ENCODE measurements around the gene ACOD1. TPM values are rescaled to one million over a fixed set of nuclear protein-coding genes. Genes with fewer than 3 reads are reported as not detected.
"Not testable (repeated sequence)": the region's sequence is repeated elsewhere in the genome, so short reads cannot be mapped to it uniquely, and the experiment has no call there.

ACOD1 gene
- polyA plus RNA-seq (ENCODE audit: insufficient read length in 4 of 4) = not detected

DNA sequence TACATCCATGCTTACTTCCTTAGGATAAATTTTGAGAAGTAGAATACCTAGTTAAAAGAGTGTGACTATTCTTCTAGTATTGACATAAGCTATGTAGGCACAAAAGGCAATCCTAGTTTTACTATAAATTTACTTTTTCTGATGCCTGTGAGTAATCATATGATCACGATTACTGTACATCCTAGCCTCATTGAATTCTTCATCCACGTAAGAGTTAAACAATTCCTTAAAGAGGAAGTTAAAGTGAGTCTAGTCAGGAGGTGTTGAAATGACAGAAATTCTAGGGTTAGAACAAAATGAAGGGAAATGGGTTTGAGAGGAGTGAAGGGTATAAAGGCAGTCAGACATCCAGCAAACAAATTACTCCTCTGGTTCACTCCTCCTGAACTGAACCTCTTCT lies at the start of gene ACOD1:
Gene ACOD1, plus strand, starts transcription at position 363 of the 400 bp plus-strand sequence. CDS start 48 bp downstream, outside the sequence.
- no peak for DNase-seq (ENCODE audit: low read depth in 4 of 4, low spot score in 3 of 4)

DNA sequence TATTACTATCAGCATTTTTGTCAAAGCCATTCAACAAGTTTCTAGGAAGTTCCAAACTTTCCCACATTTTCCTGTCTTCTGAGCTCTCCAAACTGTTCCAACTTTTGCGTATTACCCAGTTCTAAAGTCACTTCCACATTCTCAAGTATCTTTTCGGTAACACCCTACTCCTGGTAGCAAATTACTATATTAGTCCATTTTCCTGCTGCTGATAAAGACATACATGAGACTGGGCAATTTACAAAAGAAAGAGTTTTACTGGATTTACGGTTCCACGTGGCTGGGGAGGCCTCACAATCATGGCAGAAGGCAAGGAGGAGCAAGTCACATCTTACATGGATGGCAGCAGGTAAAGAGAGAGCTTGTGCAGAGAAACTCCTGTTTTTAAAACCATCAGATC lies 49.2 kb upstream of the ACOD1 start:
- DNase-seq (ENCODE audit: low read depth in 4 of 4, low spot score in 3 of 4) = not testable (repeated sequence)

DNA sequence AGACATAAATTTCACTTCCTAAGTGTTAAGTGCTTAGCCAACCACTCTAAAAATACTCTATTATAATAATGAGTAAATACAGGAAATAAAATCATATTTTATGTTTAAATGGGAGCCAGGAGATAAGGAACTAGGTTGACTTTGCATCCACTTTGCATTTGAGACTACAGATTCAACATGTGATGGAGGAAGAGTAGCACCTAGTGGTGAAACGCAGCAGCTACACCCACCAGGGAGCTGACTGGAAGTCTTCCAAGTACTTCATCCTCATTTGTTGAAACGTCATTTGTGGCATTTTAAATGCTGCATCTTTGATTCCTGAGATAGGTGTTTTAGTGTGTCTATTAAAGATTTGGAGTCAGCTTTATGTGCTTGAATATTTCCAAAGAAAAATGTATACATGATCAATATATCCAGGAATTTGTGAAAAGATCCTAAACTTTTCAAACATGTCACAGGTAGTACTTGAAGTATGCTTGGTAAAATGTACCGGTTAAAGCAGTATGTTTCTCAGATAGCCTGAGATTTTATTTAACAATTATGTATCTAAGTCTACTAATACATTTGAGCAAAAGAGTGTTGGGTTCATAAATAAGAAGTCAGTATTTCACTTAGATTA lies 44.7 kb upstream of the ACOD1 start:
- DNase-seq (ENCODE audit: low read depth in 4 of 4, low spot score in 3 of 4) = peak in 2 of 4 donors; percentile 45 to 56

DNA sequence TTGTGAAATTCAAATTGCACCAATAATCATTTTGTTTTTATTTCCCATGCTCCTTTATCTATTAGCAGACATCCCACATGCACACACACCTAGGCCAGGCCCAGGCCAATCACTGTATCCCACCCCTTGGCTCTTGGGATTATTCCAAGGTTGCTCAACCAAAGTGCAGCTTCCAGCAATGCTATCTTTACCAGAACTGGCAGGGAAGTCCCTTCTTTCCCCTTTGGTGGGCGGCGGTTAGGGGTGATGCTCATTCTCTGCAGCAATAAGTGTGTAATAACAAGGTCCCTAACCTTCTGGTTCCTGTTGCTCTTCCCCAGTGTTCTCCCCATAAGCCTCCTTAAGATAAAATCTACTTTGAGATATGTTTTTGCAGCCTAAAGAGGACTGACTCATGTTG lies 43.8 kb upstream of the ACOD1 start:
- DNase-seq (ENCODE audit: low read depth in 4 of 4, low spot score in 3 of 4) = no peak

DNA sequence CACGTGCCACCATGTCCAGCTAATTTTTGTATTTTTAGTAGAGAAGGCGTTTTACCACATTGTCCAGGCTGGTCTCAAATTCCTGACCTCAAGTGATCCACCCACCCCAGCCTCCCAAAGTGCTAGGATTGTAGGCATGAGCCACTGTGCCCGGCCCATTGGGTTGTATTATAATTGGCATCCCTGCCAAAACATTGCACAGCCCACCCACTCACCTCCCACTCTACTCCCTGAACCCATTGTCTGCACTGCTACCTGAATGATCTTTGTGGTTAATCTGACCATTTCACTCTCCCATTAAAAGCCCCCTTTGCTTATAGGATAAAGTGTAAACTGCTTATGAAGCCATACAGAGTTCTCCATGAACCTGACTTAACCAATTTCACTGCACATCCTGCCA lies 35.8 kb upstream of the ACOD1 start:
- no peak for DNase-seq (ENCODE audit: low read depth in 4 of 4, low spot score in 3 of 4)

DNA sequence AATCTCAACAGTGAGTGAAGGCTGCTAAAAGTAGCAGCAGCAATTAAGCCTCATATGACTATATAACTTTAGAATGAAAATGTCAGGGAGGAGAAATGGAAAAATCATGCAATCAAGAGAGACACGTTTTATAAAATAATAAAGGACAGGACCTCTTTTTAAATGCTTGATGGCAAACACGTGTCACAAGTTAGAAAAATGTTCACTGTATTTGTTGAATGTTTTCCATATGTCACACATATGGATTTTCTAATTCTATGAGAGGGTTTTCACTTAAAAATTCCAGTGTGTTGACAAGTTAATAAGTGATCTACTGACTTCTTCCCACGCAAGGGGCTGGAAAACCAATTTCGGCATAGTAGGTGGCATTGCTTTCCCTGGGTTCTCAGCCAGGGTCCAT lies 34.4 kb upstream of the ACOD1 start:
- DNase-seq (ENCODE audit: low read depth in 4 of 4, low spot score in 3 of 4) = no peak

DNA sequence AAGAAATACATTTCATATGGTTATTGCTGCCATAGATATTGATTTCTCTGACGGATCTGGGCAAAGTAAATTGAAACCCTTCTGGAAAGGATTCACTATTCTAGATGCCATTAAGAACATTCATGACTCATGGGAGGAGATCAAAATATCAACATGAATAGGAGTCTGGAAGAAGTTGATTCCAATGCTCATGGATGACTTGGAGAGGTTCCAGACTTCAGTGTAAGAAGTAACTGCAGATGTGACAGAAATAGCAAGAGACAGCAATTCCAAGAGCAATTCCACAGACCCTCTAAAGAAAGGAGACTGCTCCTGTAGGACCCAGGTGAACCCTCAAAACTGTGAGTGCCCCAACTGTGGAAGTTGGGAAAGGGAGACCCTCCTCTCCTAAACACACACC lies 31.2 kb upstream of the ACOD1 start:
- no peak for DNase-seq (ENCODE audit: low read depth in 4 of 4, low spot score in 3 of 4)

DNA sequence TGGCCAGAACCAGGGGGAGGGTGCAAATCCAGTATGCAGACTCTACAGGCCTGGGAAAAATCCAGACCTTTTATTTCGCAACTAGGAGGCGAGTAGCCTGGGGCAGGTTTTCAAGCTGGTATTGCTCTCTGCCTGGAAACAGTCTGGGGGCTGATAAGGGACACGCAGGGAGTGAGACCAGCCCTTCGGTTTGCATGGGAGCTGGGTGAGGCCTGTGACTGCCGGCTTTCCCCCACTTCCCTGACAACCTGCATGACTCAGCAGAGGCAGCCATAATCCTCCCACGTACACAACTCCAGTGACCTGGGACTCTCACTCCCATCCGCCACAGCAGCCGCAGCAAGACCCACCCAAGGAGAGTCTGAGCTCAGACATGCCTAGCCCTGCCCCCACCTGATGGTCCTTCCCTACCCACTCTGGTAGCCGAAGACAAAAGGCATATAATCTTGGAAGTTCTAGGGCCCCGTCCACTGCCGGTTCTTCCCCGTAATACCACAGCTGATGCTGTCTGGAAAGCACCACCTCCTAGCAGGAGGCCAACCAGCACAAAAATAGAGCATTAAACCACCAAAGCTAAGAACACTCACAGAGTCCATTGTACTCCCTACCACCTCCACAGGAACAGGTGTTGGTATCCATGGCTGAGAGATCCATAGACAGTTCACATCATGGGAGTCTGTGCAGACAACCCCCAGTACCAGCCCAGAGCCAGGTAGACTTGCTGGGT lies 30.4 kb upstream of the ACOD1 start:
- not testable (repeated sequence) for DNase-seq (ENCODE audit: low read depth in 4 of 4, low spot score in 3 of 4)

DNA sequence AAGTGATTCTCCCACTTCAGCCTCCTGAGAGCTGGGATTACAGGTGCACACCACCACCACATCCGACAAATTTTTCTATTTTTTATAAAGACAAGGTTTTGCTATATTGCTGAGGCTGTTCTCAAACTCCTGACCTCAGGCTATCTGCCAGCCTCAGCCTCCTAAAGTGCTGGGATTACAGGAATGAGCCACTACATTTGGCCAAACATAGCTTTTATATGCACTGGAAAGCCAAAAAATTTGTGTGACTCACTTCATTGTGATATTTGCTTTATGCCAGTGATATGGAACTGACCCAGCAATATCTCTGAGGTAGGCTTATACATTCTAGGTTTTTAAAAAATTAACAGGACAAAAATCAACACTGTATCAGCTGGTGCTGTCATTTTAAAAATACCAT lies 26.8 kb upstream of the ACOD1 start:
- no peak for DNase-seq (ENCODE audit: low read depth in 4 of 4, low spot score in 3 of 4)

DNA sequence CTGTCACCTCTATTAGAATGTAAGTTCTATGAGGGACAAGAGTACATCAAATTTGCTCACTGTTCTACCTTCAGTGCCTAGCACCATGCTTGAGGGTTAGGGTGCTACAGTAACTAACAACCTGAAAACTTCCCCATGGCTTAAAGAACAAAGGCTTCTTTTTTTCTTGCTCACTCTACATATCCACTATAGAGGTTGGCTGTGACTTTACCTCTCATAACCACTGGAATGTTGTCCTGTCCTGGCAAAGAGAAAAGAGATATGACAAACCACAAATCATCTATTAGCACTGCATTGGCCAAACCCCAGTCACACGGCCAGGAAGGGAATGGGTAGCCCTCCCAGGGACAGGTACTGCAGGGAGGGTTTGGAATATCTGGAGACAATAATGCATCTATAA lies 23.2 kb upstream of the ACOD1 start:
- no peak for DNase-seq (ENCODE audit: low read depth in 4 of 4, low spot score in 3 of 4)

DNA sequence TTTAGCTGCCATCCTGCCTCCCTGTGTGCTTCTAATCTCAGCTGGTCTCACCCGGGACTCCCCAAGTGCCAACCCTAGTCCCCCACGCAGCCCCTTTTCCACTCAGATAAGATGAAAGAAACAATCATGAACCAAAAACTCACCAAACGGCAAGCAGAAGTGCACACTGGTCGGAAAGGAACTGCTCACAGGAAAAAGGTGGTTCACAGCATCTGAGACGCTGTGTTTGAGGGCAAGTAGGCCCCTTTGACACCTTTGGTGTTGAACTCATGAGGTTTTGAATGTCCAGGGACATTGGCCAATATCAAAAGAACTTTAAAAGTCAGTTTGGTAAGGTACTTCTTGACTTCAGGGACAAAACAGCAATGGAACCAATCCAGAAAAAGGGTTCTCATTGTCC lies 20.4 kb upstream of the ACOD1 start:
- no peak for DNase-seq (ENCODE audit: low read depth in 4 of 4, low spot score in 3 of 4)

DNA sequence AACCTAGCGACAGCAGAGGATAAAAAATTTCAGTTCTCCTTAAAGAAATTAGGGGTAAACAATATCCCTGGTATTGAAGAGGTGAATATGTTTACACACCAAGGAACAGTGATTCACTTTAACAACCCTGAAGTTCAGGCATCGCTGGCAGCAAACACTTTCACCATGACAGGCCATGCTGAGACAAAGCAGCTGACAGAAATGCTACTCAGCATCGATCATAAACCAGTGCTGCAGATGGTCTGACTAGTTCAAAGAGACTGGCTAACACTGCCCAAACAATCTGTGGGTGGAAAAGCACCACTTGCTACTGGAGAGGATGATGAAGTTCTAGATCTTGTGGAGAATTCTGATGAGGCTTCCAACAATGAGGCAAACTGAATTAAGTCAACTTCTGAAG lies 19.9 kb upstream of the ACOD1 start:
- no peak for DNase-seq (ENCODE audit: low read depth in 4 of 4, low spot score in 3 of 4)

DNA sequence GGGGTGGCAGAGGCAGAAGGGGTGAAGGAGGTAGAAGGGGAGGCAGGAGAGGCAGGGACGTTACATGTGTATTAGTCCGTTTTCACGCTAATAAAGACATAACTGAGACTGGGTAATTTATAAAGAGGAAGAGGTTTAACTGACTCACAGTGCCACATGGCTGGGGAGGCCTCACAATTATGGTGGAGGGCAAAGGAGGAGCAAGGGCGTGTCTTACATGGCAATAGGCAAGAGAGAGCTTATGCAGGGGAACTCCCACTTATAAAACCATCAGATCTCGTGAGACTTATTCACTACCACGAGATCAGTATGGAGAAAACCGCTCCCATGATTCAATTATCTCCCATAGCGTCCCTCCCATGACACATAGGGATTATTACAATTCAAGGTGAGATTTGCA lies 19.0 kb upstream of the ACOD1 start:
- DNase-seq (ENCODE audit: low read depth in 4 of 4, low spot score in 3 of 4) = no peak

DNA sequence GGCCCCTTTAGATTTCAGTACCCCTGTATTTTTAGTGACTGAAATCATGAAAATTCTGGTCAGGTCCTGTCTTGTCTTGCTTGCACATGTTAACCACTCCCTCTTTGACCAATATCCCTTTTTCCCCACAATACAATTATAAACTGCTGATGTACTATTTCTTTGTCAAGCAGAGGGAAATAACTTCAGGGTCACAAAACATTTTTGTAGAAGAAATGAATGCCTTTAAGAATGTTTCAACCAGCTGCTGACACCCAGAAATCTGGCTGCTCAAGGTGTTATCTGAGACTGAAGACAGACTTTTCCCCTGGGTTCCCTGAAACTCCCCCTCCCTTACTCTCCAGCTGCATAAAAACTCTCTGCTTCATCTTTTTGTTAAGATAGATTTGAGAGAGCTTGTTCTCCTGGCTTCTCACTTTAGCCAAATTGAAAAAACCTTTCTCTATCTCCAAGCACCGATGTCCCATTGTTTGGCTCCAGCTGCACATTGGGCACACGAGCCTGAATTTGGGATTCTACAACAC lies 18.4 kb upstream of the ACOD1 start:
- DNase-seq (ENCODE audit: low read depth in 4 of 4, low spot score in 3 of 4) = no peak

DNA sequence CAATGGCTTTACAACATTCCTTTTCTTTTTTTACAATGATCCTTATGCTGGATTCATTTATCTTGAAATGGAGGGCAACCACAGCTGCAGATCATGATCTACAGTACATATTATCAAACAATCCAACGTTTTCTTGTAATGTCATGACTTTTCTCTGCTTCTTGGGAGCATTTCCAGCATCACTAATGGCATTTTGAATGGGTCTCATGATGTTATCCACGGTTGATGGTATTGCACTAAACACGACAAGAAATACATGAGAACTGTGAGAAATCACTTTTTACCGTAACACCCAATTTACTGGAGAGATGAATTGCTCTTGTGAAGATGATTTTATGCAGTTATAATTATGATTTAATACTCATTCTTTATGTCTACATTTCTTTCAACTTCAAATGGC lies 16.2 kb upstream of the ACOD1 start:
- no peak for DNase-seq (ENCODE audit: low read depth in 4 of 4, low spot score in 3 of 4)

DNA sequence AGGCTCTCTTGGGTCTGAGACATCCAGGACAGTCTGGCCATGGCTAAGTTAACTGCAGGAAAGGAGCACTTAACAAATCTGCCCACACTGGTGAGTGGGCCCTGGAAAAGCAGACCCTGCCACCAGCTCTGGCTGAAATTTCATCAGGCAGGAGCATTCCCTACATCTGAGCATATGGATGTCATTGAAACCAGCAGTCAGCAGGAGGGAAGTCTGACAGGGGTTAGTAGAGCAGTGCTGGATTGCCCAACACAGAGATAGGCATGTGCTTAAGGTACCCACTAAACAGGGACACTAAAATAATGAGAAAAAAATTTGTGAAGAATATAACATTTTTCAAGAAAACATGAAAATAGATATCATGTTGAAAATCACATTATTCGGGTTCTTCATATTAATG lies 13.6 kb upstream of the ACOD1 start:
- DNase-seq (ENCODE audit: low read depth in 4 of 4, low spot score in 3 of 4) = no peak

DNA sequence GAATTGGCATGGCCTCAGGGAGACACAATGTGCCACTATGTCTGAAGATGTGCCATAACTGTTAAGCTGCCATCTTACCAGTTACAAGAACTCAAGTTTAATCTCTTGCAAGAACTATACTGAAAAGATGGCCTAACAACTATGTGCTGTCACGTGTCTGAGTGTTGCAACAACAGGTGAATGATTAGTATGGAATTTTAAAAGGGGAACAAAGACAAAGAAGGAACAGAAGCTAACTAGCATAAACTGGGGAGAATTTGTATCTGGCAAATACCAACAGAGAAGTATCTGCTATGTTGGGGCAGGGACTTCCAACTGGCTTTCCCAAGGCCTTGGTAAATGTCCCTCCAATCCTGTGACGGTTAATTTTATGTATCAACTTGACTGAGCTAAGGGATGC lies 11.5 kb upstream of the ACOD1 start:
- no peak for DNase-seq (ENCODE audit: low read depth in 4 of 4, low spot score in 3 of 4)

DNA sequence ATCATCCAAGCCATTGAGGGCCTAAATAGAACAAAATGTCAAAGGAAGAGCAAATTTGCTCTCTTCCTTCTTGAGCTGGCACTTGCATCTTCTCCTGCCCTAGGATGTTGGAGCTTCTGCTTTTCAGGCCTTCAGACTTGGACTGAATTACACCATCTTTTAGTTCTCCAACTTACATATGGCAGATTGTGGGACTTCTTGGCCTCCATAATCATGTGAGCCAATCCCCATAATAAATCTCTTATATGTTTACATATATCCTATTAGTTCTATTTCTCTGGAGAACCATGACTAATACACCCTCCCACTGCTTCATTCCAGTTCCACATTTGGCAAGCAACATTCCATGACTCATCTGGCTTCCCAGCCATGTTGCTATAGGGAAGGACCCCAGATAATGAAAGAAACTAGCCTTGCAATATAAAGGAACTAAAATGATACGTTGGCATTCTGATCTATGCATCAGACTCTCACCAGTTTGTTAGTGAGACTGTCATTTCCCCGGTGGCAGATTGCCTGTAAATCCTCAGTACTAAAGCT lies 11.0 kb upstream of the ACOD1 start:
- DNase-seq (ENCODE audit: low read depth in 4 of 4, low spot score in 3 of 4) = no peak

DNA sequence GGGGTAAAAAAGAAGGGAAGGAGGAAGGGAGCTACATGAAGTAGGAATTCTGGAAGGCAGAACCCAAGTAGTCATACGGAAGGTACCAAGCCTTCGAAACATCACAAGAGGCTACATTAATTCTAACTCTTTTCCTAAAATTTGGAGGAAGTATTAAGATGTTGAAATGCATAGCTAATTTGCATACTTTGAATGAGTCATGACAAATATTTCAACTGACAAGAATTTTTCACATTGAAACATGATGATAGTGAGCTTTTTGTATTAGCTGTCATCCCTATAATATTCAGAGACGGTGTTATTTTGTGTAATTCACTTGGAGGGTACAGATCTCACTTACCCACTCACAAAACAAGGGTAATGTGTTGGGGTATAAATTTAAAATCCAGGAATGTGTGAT lies 9.1 kb upstream of the ACOD1 start:
- no peak for DNase-seq (ENCODE audit: low read depth in 4 of 4, low spot score in 3 of 4)

DNA sequence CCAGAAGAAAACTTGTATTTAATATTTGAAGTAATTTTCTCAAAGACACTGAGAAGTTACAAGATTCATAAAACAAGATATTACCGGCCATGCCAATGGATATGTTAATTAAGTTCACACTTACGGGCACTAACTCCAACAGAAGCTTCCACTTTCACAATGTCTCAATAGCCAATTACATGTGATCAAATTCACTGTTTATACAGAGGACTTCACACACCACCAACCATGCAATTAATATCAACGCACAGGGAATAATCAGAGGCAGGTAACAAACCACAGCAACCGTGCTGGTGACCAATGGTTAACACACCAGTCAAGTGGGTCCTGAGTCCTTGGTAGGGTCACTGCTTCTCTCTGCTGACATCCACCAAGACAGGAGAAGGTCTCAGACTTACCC lies 5.9 kb upstream of the ACOD1 start:
- no peak for DNase-seq (ENCODE audit: low read depth in 4 of 4, low spot score in 3 of 4)

DNA sequence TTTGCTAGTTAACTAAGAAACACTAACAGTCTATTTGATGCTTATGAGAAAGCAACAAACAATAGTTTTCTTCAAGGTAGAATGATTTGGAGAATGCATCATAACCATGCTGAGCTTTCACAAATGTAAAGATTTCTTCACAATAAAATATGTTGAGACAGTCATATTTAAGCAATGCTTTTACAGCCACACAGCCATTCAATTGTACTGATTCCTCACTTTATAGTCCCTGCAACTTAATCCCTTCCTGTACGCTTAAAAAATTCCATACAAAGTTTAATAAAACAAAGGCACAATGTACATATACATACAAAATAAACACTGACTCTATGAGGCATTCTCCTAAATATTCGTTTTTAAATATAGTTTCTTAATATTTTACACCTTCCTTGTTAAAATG lies 4.7 kb upstream of the ACOD1 start:
- DNase-seq (ENCODE audit: low read depth in 4 of 4, low spot score in 3 of 4) = no peak

DNA sequence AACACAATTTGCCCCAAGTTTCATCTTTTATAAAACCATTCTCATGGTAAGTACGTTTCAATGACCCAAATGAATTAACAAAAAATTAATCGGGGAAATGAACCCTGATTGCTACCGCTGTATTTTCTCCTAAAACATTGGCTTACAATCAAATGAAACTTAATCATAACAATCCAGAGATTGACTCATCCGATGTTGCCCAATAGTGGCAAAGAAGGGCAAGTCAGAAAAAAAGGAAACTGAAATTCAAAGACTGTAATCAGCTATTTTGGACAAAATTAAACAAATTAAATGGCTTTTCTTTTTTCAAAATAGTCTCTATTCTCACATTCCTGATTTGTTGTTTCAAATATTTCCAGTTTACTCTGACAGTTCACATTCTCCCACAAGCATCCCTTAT lies 3.9 kb upstream of the ACOD1 start:
- no peak for DNase-seq (ENCODE audit: low read depth in 4 of 4, low spot score in 3 of 4)

Data from left renal pelvis (tissue), 4 donors.